HAP-1 (cell line): ENCODE results near the gene RAB27A.
"Not testable (repeated sequence)": the region's sequence is repeated elsewhere in the genome, so short reads cannot be mapped to it uniquely, and the experiment has no call there.

ENCODE experiments used
- DNase-seq, 2 experiments: peaks; one replicate each; pipeline ENCODE4 v3.0.0-alpha.2; 2016 to 2020; ENCODE audit warnings: low spot score in 2 of 2
- H3K27me3 ChIP-seq: fragments of 250-450 bp; sonication (Bioruptor Pico); 2 replicates; pipeline ENCODE4 v1.5.1; 2020; ENCODE audit warnings: low read depth, mild to moderate bottlenecking, moderate library complexity
- H3K36me3 ChIP-seq: fragments of 250-450 bp; sonication (Bioruptor Pico); replicated peaks from 2 replicates; pipeline ENCODE4 v1.5.1; 2020; ENCODE audit warnings: mild to moderate bottlenecking
- H3K4me1 ChIP-seq: fragments of 250-450 bp; sonication (Bioruptor Pico); 2 replicates; pipeline ENCODE4 v1.5.1; 2020; ENCODE audit warnings: mild to moderate bottlenecking
- H3K4me3 ChIP-seq: fragments of 250-450 bp; sonication (Bioruptor Pico); 2 replicates; pipeline ENCODE4 v1.5.1; 2020; ENCODE audit warnings: mild to moderate bottlenecking, moderate library complexity
- H3K9me3 ChIP-seq: fragments of 250-450 bp; sonication (Bioruptor Pico); 2 replicates; pipeline ENCODE4 v1.5.1; 2020; ENCODE audit warnings: mild to moderate bottlenecking, moderate library complexity
- in situ Hi-C: fragments of 300-500 bp; cut with MboI; formaldehyde crosslinking; loops from 3 replicates; pipeline ENCODE4 v1.14.3; 2020; ENCODE audit warnings: low sequenced_read_pairs, inconsistent platforms, mixed read lengths

Gene RAB27A

GRCh38 chr15:55276324-55276723 lies 13.3 kb downstream of the RAB27A start:
- DNase-seq = no peak
- Histone ChIP-seq H3K36me3 (no peaks in the 10 kb centered on the region), H3K4me1 (no peaks in the 10 kb centered on the region), H3K27me3 (no peaks in the 10 kb centered on the region), H3K9me3 (no peaks in the 10 kb centered on the region), H3K4me3 (no peak overlapping the region)
- in situ Hi-C loops = no loop called here

GRCh38 chr15:55270291-55270690 lies 19.3 kb downstream of the RAB27A start:
- no peak for DNase-seq
- Histone ChIP-seq H3K4me1 (no peaks in the 10 kb centered on the region), H3K9me3 (no peaks in the 10 kb centered on the region), H3K4me3 (no peak overlapping the region), H3K36me3 (no peaks in the 10 kb centered on the region), H3K27me3 (no peaks in the 10 kb centered on the region)
- in situ Hi-C loops = no loop called here

GRCh38 chr15:55268176-55268695 lies 21.4 kb downstream of the RAB27A start:
- no peaks in the 10 kb centered on the region for H3K9me3 ChIP-seq
- no peaks in the 10 kb centered on the region for H3K36me3 ChIP-seq
- no peaks in the 10 kb centered on the region for H3K27me3 ChIP-seq
- H3K4me1 ChIP-seq = no peaks in the 10 kb centered on the region
- in situ Hi-C loops = no loop called here
- no peak overlapping the region for H3K4me3 ChIP-seq
- DNase-seq = no peak

GRCh38 chr15:55267401-55268175 lies 22.0 kb downstream of the RAB27A start:
- no peaks in the 10 kb centered on the region for H3K9me3 ChIP-seq
- no peak for DNase-seq
- H3K36me3 ChIP-seq = no peaks in the 10 kb centered on the region
- in situ Hi-C loops = no loop called here
- no peaks in the 10 kb centered on the region for H3K4me1 ChIP-seq
- no peaks in the 10 kb centered on the region for H3K27me3 ChIP-seq
- no peak overlapping the region for H3K4me3 ChIP-seq

GRCh38 chr15:55266547-55266946 lies 23.1 kb downstream of the RAB27A start:
- in situ Hi-C loops = no loop called here
- no peak for DNase-seq
- Histone ChIP-seq H3K4me3 (no peak overlapping the region), H3K4me1 (no peaks in the 10 kb centered on the region), H3K27me3 (no peaks in the 10 kb centered on the region), H3K36me3 (no peaks in the 10 kb centered on the region), H3K9me3 (no peaks in the 10 kb centered on the region)

GRCh38 chr15:55260562-55261131 lies 29.0 kb downstream of the RAB27A start:
- Histone ChIP-seq H3K36me3 (no peaks in the 10 kb centered on the region), H3K9me3 (no peaks in the 10 kb centered on the region), H3K4me3 (no peak overlapping the region), H3K4me1 (no peaks in the 10 kb centered on the region), H3K27me3 (no peaks in the 10 kb centered on the region)
- in situ Hi-C loops = no loop called here
- no peak for DNase-seq

- in situ Hi-C loops = no loop called here
Observed at GRCh38 chr15:55257938-55258337, 31.7 kb downstream of the RAB27A start.

GRCh38 chr15:55257012-55257670 lies 32.5 kb downstream of the RAB27A start:
- Histone ChIP-seq H3K36me3 (no peaks in the 10 kb centered on the region), H3K9me3 (no peaks in the 10 kb centered on the region), H3K27me3 (no peaks in the 10 kb centered on the region), H3K4me3 (no peak overlapping the region), H3K4me1 (no peaks in the 10 kb centered on the region)
- in situ Hi-C loops = no loop called here
- DNase-seq = no peak

More at GRCh38 chr15:55257938-55258337, 31.7 kb downstream of the RAB27A start:
- Histone ChIP-seq H3K4me3 (no peak overlapping the region), H3K36me3 (no peaks in the 10 kb centered on the region), H3K9me3 (no peaks in the 10 kb centered on the region), H3K4me1 (no peaks in the 10 kb centered on the region), H3K27me3 (no peaks in the 10 kb centered on the region)
- DNase-seq = no peak

- Histone ChIP-seq H3K4me1 (no peaks in the 10 kb centered on the region), H3K27me3 (no peaks in the 10 kb centered on the region), H3K36me3 (no peaks in the 10 kb centered on the region), H3K4me3 (no peak overlapping the region), H3K9me3 (no peaks in the 10 kb centered on the region)
- no peak for DNase-seq
- in situ Hi-C loops = no loop called here
Observed at GRCh38 chr15:55256281-55257011, 33.2 kb downstream of the RAB27A start.

- in situ Hi-C loops = no loop called here
- Histone ChIP-seq H3K9me3 (no peaks in the 10 kb centered on the region), H3K4me3 (no peak overlapping the region), H3K4me1 (no peaks in the 10 kb centered on the region), H3K27me3 (no peaks in the 10 kb centered on the region), H3K36me3 (no peaks in the 10 kb centered on the region)
- no peak for DNase-seq
Observed at GRCh38 chr15:55255714-55256113, 33.9 kb downstream of the RAB27A start.

- no peaks in the 10 kb centered on the region for H3K27me3 ChIP-seq
- DNase-seq = no peak
- H3K4me3 ChIP-seq = no peak overlapping the region
- no peaks in the 10 kb centered on the region for H3K4me1 ChIP-seq
- no peaks in the 10 kb centered on the region for H3K36me3 ChIP-seq
- H3K9me3 ChIP-seq = no peaks in the 10 kb centered on the region
- in situ Hi-C loops = no loop called here
Observed at GRCh38 chr15:55254916-55255679, 34.5 kb downstream of the RAB27A start.

- Histone ChIP-seq H3K27me3 (no peaks in the 10 kb centered on the region), H3K4me1 (0 out of 2 replicates have a peak, but pooled peaks cover 1% of the 10 kb centered on the region), H3K36me3 (no peaks in the 10 kb centered on the region), H3K4me3 (no peak overlapping the region), H3K9me3 (no peaks in the 10 kb centered on the region)
- DNase-seq = no peak
- in situ Hi-C loops = no loop called here
Observed at GRCh38 chr15:55253580-55253979, 36.0 kb downstream of the RAB27A start.

GRCh38 chr15:55252201-55252600 lies 37.4 kb downstream of the RAB27A start:
- H3K27me3 ChIP-seq, DNase-seq, H3K9me3 ChIP-seq, H3K36me3 ChIP-seq, in situ Hi-C loops, H3K4me3 ChIP-seq, H3K4me1 ChIP-seq: not testable (repeated sequence)
